Measurements from ENCODE around the gene ENOX2. TPM values are rescaled to one million over a fixed set of nuclear protein-coding genes. Genes with fewer than 3 reads are reported as not detected.
A peak's percentile ranks its signal among the peaks of the same experiment; 100 is the strongest.

The ENOX2 gene
- total RNA-seq, 1 donor from 2014 or later: 25.2 TPM

DNA sequence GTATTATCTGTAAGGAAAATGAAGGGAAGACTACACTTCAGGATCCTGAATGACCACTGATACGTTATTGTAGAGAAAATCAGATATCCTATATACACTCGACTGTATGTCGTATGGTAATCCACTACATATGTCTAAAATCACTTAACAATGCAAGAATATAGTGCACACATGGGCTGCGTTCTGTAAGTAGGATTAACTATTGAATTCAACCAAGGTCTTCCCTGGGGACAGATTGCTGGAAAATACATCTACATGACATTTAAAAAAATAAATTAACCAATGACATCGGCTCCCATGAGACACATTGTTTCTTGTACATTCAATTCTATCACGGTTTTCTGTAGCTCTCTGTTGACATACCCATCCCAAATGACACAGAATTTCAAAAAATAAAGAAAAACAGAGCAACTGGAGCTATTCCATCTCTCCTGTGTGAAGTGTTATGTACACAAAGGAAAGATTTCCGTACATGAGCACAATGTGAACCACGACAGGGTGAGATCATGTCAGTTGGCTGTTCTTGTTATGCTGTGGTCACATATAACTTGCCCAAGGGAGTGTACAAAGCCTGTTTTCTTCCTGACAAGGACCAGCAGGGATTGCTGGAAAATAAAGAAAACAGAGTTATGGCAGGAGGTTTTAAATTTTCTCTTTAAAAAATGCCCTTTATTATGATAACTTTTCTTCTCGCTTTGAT, 6.1 kb downstream of the ENOX2 start:
- H3K36me3 Mint-ChIP-seq: peaks cover 17% of the 10 kb centered on the region
- TF ChIP-seq, protein P1, sequence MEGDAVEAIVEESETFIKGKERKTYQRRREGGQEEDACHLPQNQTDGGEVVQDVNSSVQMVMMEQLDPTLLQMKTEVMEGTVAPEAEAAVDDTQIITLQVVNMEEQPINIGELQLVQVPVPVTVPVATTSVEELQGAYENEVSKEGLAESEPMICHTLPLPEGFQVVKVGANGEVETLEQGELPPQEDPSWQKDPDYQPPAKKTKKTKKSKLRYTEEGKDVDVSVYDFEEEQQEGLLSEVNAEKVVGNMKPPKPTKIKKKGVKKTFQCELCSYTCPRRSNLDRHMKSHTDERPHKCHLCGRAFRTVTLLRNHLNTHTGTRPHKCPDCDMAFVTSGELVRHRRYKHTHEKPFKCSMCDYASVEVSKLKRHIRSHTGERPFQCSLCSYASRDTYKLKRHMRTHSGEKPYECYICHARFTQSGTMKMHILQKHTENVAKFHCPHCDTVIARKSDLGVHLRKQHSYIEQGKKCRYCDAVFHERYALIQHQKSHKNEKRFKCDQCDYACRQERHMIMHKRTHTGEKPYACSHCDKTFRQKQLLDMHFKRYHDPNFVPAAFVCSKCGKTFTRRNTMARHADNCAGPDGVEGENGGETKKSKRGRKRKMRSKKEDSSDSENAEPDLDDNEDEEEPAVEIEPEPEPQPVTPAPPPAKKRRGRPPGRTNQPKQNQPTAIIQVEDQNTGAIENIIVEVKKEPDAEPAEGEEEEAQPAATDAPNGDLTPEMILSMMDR (conservative IDR thresholded peaks at IDR 0.05): no peak
- peaks cover 12% of the 10 kb centered on the region for H3K4me1 Mint-ChIP-seq (ENCODE audit: unreplicated experiment)
- no peaks in the 10 kb centered on the region for H3K27me3 Mint-ChIP-seq
- no peak overlapping the region for H3K27ac Mint-ChIP-seq
- DNase-seq (ENCODE audit: extremely low spot score, unreplicated experiment): no peak
- no peaks in the 10 kb centered on the region for H3K9me3 Mint-ChIP-seq
- no peak overlapping the region for H3K4me3 Mint-ChIP-seq

DNA sequence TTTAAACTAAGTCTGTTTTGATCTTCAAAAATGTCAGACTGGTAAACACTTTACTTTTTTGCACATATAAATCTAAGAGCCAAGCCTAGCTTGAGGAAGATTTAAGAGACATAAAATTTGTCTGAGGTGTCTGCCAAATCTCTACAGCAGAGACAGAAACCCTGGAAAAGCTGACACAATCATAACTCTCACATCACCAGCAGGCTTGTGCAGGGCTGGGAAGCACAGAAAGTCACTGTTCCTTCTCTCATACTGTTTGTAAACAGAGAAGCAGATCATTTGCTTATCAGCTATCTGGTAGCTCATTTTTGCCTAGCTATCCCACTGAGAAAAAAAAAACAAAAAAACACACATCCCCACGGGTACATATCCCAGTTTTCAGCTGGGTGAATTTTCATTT, 7.0 kb downstream of the ENOX2 start:
- no peaks in the 10 kb centered on the region for H3K9me3 Mint-ChIP-seq
- H3K36me3 Mint-ChIP-seq: peaks cover 14% of the 10 kb centered on the region
- TF ChIP-seq, protein P1 (conservative IDR thresholded peaks at IDR 0.05): no peak
- no peak overlapping the region for H3K27ac Mint-ChIP-seq
- no peak for DNase-seq (ENCODE audit: extremely low spot score, unreplicated experiment)
- H3K4me1 Mint-ChIP-seq (ENCODE audit: unreplicated experiment): peaks cover 8% of the 10 kb centered on the region
- H3K27me3 Mint-ChIP-seq: no peaks in the 10 kb centered on the region
- H3K4me3 Mint-ChIP-seq: no peak overlapping the region

DNA sequence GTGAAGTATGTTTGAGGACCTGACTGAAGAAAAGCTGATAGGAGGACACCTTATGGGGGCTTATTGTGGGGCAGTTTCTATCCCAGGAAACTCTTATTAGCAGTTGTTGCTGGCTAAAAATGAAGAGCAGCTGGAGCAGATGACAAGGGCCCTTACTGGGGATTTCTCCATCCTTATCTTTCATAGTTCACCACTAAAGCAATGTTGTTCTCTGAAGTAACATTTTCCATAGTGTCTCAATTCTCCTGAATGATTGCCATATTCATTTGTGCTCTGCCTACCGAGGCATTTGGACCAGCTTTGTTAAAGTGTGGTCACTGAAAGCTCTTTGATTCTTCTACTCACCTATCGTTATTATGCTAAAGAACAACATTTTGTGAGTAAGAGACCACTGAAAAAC, 7.7 kb downstream of the ENOX2 start:
- H3K36me3 Mint-ChIP-seq: peaks cover 9% of the 10 kb centered on the region
- no peaks in the 10 kb centered on the region for H3K27me3 Mint-ChIP-seq
- H3K4me3 Mint-ChIP-seq: no peak overlapping the region
- no peaks in the 10 kb centered on the region for H3K9me3 Mint-ChIP-seq
- no peak for DNase-seq (ENCODE audit: extremely low spot score, unreplicated experiment)
- H3K27ac Mint-ChIP-seq: no peak overlapping the region
- H3K4me1 Mint-ChIP-seq (ENCODE audit: unreplicated experiment): peaks cover 8% of the 10 kb centered on the region
- TF ChIP-seq, protein P1 (conservative IDR thresholded peaks at IDR 0.05): no peak

DNA sequence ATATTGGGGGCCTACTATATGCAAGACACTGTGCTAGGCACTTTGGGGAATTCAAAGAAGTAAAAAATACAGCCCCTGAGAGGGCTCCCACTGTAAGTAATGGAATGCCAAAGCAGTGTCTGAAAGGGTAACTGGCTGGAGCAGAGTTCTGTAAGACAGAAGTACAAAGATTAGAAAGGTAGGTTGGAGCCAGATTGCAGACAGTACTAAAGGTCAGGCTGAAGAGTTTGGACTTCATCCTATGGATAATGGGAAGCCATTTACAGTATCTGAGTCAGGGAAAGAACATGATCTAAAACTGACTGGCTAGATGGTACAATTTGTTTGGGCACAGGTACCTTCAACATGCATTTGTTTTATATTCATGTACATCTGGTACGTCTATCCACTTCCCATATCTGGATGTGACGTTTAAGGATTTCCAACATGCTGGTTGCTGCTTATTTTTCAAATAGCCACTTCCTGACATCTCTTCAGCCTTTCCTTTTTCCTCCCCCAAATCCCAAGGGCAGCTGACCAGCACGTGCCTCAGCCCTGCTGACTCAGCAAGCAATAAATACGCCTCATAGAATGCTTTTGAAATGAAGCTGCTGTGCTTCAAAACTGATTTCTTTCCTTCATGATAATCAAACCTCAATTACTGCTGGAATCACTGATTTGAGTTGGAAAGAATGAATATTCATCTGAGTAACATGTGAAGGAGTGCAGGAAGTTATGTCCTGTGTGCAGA, 9.5 kb downstream of the ENOX2 start:
- Mint-ChIP-seq H3K4me3 (no peak overlapping the region), H3K9me3 (no peaks in the 10 kb centered on the region), H3K27me3 (no peaks in the 10 kb centered on the region), H3K4me1 (ENCODE audit: unreplicated experiment) (peaks cover 13% of the 10 kb centered on the region), H3K36me3 (peaks cover 4% of the 10 kb centered on the region), H3K27ac (no peak overlapping the region)
- TF ChIP-seq, protein P1 (conservative IDR thresholded peaks at IDR 0.05): no peak
- no peak for DNase-seq (ENCODE audit: extremely low spot score, unreplicated experiment)

DNA sequence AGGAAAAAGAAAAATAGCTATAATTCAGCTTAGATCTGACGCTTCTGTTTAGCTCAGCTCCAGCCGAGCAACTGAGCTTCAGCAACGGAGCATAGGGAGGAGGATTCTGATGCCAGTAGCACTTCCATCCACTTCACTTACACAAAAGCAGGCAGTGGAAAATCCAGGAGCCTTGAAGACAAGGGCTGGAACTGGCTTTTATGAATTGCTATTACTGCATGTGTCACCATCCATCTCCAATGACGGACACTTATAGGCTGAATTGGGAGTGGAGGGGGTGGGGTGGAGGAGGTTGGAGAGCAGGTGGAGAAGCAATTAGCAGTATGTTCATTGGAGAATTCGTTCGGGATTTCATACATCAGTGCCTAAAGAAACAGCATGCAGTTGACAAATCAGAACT, 15.6 kb downstream of the ENOX2 start:
- no peaks in the 10 kb centered on the region for H3K27me3 Mint-ChIP-seq
- no peak overlapping the region for H3K27ac Mint-ChIP-seq
- H3K36me3 Mint-ChIP-seq: no peaks in the 10 kb centered on the region
- H3K9me3 Mint-ChIP-seq: no peaks in the 10 kb centered on the region
- DNase-seq (ENCODE audit: extremely low spot score, unreplicated experiment): no peak
- peak overlapping the region; percentile 44 for H3K4me3 Mint-ChIP-seq
- peaks cover 5% of the 10 kb centered on the region for H3K4me1 Mint-ChIP-seq (ENCODE audit: unreplicated experiment)
- TF ChIP-seq, protein P1 (conservative IDR thresholded peaks at IDR 0.05): no peak

Data from type B pancreatic cell (in vitro differentiated cells).